KMS-11 (cell line): Measurements from ENCODE around the gene SLC15A5.
A peak's percentile ranks its signal among the peaks of the same experiment; 100 is the strongest.

Source experiments
- H2AFZ ChIP-seq: fragments of 200-600 bp; sonication (generic); 2 replicates; pipeline ENCODE4 v1.6.1; 2016; ENCODE audit warnings: antibody characterized with exemption, mixed run types, low read depth
- H3K27ac ChIP-seq: fragments of 200-600 bp; sonication (generic); 2 replicates; pipeline ENCODE4 v1.6.1; 2016; ENCODE audit warnings: mild to moderate bottlenecking, mixed run types
- H3K27me3 ChIP-seq: fragments of 200-600 bp; sonication (generic); 2 replicates; pipeline ENCODE4 v1.6.1; 2017; ENCODE audit warnings: mild to moderate bottlenecking, low read depth, mixed run types, moderate library complexity; ENCODE audit not compliant: insufficient read depth
- H3K36me3 ChIP-seq: fragments of 200-600 bp; sonication (generic); 2 replicates; pipeline ENCODE4 v1.6.1; 2017; ENCODE audit warnings: mild to moderate bottlenecking, mixed run types; ENCODE audit not compliant: insufficient read depth
- H3K4me1 ChIP-seq: fragments of 200-600 bp; sonication (generic); 2 replicates; pipeline ENCODE4 v1.6.1; 2016; ENCODE audit warnings: mild to moderate bottlenecking, low read depth, mixed run types; ENCODE audit not compliant: poor library complexity, severe bottlenecking
- H3K4me2 ChIP-seq: fragments of 200-600 bp; sonication (generic); 2 replicates; pipeline ENCODE4 v1.7.0; 2016; ENCODE audit warnings: mild to moderate bottlenecking, mixed run types
- H3K4me3 ChIP-seq: fragments of 200-600 bp; sonication (generic); IDR thresholded peaks from 2 replicates; pipeline ENCODE4 v1.6.1; 2017; ENCODE audit warnings: low read depth, low read length, mixed read lengths; ENCODE audit not compliant: insufficient read depth
- H3K79me2 ChIP-seq: fragments of 200-600 bp; sonication (generic); 2 replicates; pipeline ENCODE4 v1.6.1; 2016; ENCODE audit warnings: low read depth, mixed run types; ENCODE audit not compliant: insufficient read depth
- H3K9ac ChIP-seq: fragments of 200-600 bp; sonication (generic); 2 replicates; pipeline ENCODE4 v1.6.1; 2016; ENCODE audit warnings: mild to moderate bottlenecking, mixed run types
- H4K20me1 ChIP-seq: fragments of 200-600 bp; sonication (generic); 2 replicates; pipeline ENCODE4 v1.6.1; 2016; ENCODE audit warnings: mild to moderate bottlenecking, mixed run types; ENCODE audit not compliant: insufficient read depth
- CTCF ChIP-seq: fragments of 200-600 bp; sonication (generic); conservative IDR thresholded peaks from 2 replicates; pipeline ENCODE4 v1.6.1; 2017; ENCODE audit warnings: low read depth, mild to moderate bottlenecking, antibody characterized with exemption, low read length, moderate library complexity, mixed read lengths

The SLC15A5 gene

GRCh38 chr12:16218934-16219751, 58.3 kb downstream of the SLC15A5 start:
- Histone ChIP-seq H3K4me1 (no peaks in the 10 kb centered on the region), H2AFZ (no peak overlapping the region), H3K9ac (no peak overlapping the region), H3K27me3 (no peaks in the 10 kb centered on the region), H3K27ac (no peak overlapping the region), H4K20me1 (no peaks in the 10 kb centered on the region), H3K4me3 (no peak overlapping the region), H3K36me3 (no peaks in the 10 kb centered on the region), H3K4me2 (no peak overlapping the region), H3K79me2 (no peaks in the 10 kb centered on the region)
- no peak for TF ChIP-seq CTCF

- no peak overlapping the region for H2AFZ ChIP-seq
- no peak for TF ChIP-seq CTCF
- no peaks in the 10 kb centered on the region for H4K20me1 ChIP-seq
- no peaks in the 10 kb centered on the region for H3K27me3 ChIP-seq
- no peak overlapping the region for H3K4me2 ChIP-seq
- H3K27ac ChIP-seq, result no peak overlapping the region
- H3K9ac ChIP-seq, result no peak overlapping the region
- no peaks in the 10 kb centered on the region for H3K36me3 ChIP-seq
- H3K4me1 ChIP-seq, result no peaks in the 10 kb centered on the region
- H3K79me2 ChIP-seq, result no peaks in the 10 kb centered on the region
- H3K4me3 ChIP-seq, result no peak overlapping the region
Observed at GRCh38 chr12:16218234-16218633, 59.3 kb downstream of the SLC15A5 start.

- no peak for TF ChIP-seq CTCF
- no peak overlapping the region for H3K27ac ChIP-seq
- no peaks in the 10 kb centered on the region for H4K20me1 ChIP-seq
- no peak overlapping the region for H3K4me3 ChIP-seq
- H3K9ac ChIP-seq, result no peak overlapping the region
- H3K27me3 ChIP-seq, result no peaks in the 10 kb centered on the region
- no peaks in the 10 kb centered on the region for H3K79me2 ChIP-seq
- H3K4me2 ChIP-seq, result no peak overlapping the region
- H2AFZ ChIP-seq, result no peak overlapping the region
- H3K4me1 ChIP-seq, result no peaks in the 10 kb centered on the region
- H3K36me3 ChIP-seq, result no peaks in the 10 kb centered on the region
Observed at GRCh38 chr12:16211731-16212130, 65.8 kb downstream of the SLC15A5 start.

- Histone ChIP-seq H3K4me1 (peaks cover 20% of the 10 kb centered on the region), H3K27me3 (no peaks in the 10 kb centered on the region), H3K79me2 (no peaks in the 10 kb centered on the region), H3K9ac (no peak overlapping the region), H3K4me3 (no peak overlapping the region), H3K27ac (peak overlapping the region; percentile 26; the same call in 1 of the 2 replicates), H4K20me1 (no peaks in the 10 kb centered on the region), H3K36me3 (no peaks in the 10 kb centered on the region), H3K4me2 (no peak overlapping the region), H2AFZ (peak overlapping the region; percentile 34; the same call in 1 of the 2 replicates)
- TF ChIP-seq CTCF, result no peak
Observed at GRCh38 chr12:16198884-16199283, 78.6 kb downstream of the SLC15A5 start.
